ENCODE data around the gene RIPPLY2.

DNA sequence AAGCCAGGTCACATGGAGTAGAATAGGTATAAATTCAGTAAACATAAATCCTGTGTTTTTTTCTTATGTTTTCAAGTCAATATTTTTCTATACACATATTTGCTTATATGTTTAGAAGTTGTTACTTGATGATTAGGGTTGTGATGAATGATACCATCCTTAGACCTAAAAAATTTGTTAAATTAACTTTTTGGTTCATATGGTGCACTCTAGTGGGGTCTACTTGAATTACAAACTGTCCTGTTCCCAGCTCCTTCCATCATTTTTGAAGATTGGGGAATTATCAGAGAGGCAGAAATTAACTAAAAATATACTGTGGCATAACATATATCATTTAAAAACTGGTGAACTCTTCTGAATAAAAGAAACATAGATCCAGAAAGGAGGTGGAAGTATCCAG is 48.3 kb upstream of the RIPPLY2 start:
- no peak for TF ChIP-seq CTCF (conservative IDR thresholded peaks at IDR 0.05; ENCODE audit: low read depth, low read length)
- TF ChIP-seq RFX5 (IDR thresholded peaks at IDR 0.05; ENCODE audit: low read depth, low read length), result no peak
- TF ChIP-seq RAD21 (IDR thresholded peaks at IDR 0.05; ENCODE audit: low read length), result no peak
- TF ChIP-seq POLR2A (IDR thresholded peaks at IDR 0.05; ENCODE audit: low read depth, low read length), result no peak
- no peak for TF ChIP-seq CEBPB (IDR thresholded peaks at IDR 0.05; ENCODE audit: low read depth, low read length)
- TF ChIP-seq MAFK (IDR thresholded peaks at IDR 0.05; ENCODE audit: low read depth, low read length), result no peak
- no peak for TF ChIP-seq USF2 (IDR thresholded peaks at IDR 0.05; ENCODE audit: low read depth, low read length)
- TF ChIP-seq, protein P1, sequence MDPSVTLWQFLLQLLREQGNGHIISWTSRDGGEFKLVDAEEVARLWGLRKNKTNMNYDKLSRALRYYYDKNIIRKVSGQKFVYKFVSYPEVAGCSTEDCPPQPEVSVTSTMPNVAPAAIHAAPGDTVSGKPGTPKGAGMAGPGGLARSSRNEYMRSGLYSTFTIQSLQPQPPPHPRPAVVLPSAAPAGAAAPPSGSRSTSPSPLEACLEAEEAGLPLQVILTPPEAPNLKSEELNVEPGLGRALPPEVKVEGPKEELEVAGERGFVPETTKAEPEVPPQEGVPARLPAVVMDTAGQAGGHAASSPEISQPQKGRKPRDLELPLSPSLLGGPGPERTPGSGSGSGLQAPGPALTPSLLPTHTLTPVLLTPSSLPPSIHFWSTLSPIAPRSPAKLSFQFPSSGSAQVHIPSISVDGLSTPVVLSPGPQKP (IDR thresholded peaks at IDR 0.05; ENCODE audit: borderline replicate concordance, low read depth, low read length), result no peak
- no peak for TF ChIP-seq SMC3 (IDR thresholded peaks at IDR 0.05; ENCODE audit: low read depth, low read length)
- no peak for TF ChIP-seq FOS (IDR thresholded peaks at IDR 0.05; ENCODE audit: low read depth, low read length)
- no peak for TF ChIP-seq BHLHE40 (IDR thresholded peaks at IDR 0.05; ENCODE audit: low read depth, low read length)
- no peak for TF ChIP-seq MAZ (IDR thresholded peaks at IDR 0.05; ENCODE audit: borderline replicate concordance, low read depth, low read length)
- no peak for TF ChIP-seq MXI1 (IDR thresholded peaks at IDR 0.05; ENCODE audit: borderline replicate concordance, low read depth, low read length)
